ENCODE measurements around the gene SHANK2. TPM values are rescaled to one million over a fixed set of nuclear protein-coding genes. Genes with fewer than 3 reads are reported as not detected.
A peak's percentile ranks its signal among the peaks of the same experiment; 100 is the strongest.

Gene SHANK2
- total and polyA plus RNA-seq, 2 of the 4 experiments (the other 2 are of a cell fraction): 1.6 to 2.2 TPM

- ChIA-PET CTCF (interaction anchor here (0.7 to 1.3 kb wide), 3 partner anchors 91 to 165 kb away, joined by 3 to 6 read pairs (median 3); no protein-coding TSS in a partner anchor), POLR2A (ENCODE audit: unreplicated experiment) (no interaction called here)
- in situ Hi-C loops (cut with MboI; ENCODE audit: low sequenced_read_pairs): no loop called here
- DNase-seq: no peak
- H3K4me3 ChIP-seq (ENCODE audit: insufficient read depth, low read depth, low read length): peak overlapping the region; percentile 62
- H3K14ac ChIP-seq (replicated peaks; ENCODE audit: low read depth, low read length): no peak overlapping the region
- no peak overlapping the region for H2BK15ac ChIP-seq (ENCODE audit: low read depth, low read length)
- no TSS peak for BruUV-seq (replicated peaks)
- no peak overlapping the region for H2AK9ac ChIP-seq (replicated peaks; ENCODE audit: low read depth, low read length, poor library complexity)
- peak; percentile 20; the same call in 1 of the 2 replicates for TF ChIP-seq SMC3 (IDR thresholded peaks at IDR 0.05; ENCODE audit: low read depth, low read length)
- TF ChIP-seq MAFK (IDR thresholded peaks at IDR 0.05; ENCODE audit: low read depth, low read length): no peak
- no peak for TF ChIP-seq RFX5 (IDR thresholded peaks at IDR 0.05; ENCODE audit: low read depth, low read length)
- TF ChIP-seq CTCF (conservative IDR thresholded peaks at IDR 0.05; ENCODE audit: low read depth, low read length): peak; percentile 40
- TF ChIP-seq POLR2A (IDR thresholded peaks at IDR 0.05; ENCODE audit: low read depth, low read length): no peak
- TF ChIP-seq CEBPB (IDR thresholded peaks at IDR 0.05; ENCODE audit: low read depth, low read length): no peak
- 0 out of 2 replicates have a peak, but pooled peaks have one; percentile 72 for TF ChIP-seq CHD1 (IDR thresholded peaks at IDR 0.05; ENCODE audit: low read depth, low read length)
- TF ChIP-seq MXI1 (IDR thresholded peaks at IDR 0.05; ENCODE audit: borderline replicate concordance, low read depth, low read length): 0 out of 2 replicates have a peak, but pooled peaks have one; percentile 10
- TF ChIP-seq BHLHE40 (IDR thresholded peaks at IDR 0.05; ENCODE audit: low read depth, low read length): no peak
- H3K4ac ChIP-seq (ENCODE audit: low read depth, low read length): 0 out of 2 replicates have a peak overlapping the region, but pooled peaks have one; percentile 47
- H2BK120ac ChIP-seq (ENCODE audit: low read depth, low read length): peak overlapping the region; percentile 25
- no peaks in the 10 kb centered on the region for H3K9me3 ChIP-seq (ENCODE audit: control insufficient read depth, insufficient read depth, low read length)
- H4K91ac ChIP-seq (ENCODE audit: insufficient read depth, low read depth, low read length): peak overlapping the region; percentile 8
- peak overlapping the region; percentile 74 for H2AFZ ChIP-seq (replicated peaks; ENCODE audit: low read length, poor library complexity)
- peak; percentile 42 for ATAC-seq (ENCODE audit: low read depth)
- H3K23ac ChIP-seq (ENCODE audit: low read depth, low read length): 0 out of 2 replicates have a peak overlapping the region, but pooled peaks have one; percentile 59
- H3K27ac ChIP-seq (ENCODE audit: insufficient read depth, low read length): peak overlapping the region; percentile 72
- no peak overlapping the region for H2AK5ac ChIP-seq (ENCODE audit: low read depth, low read length)
- peak overlapping the region; percentile 72 for H3K4me2 ChIP-seq (ENCODE audit: low read depth, low read length)
- H3K18ac ChIP-seq (ENCODE audit: low read depth, low read length): peak overlapping the region; percentile 9; the same call in 1 of the 2 replicates
- dilution Hi-C loops (cut with HindIII; ENCODE audit: low sequenced_read_pairs, unreplicated experiment): no loop called here
- H3K27me3 ChIP-seq (ENCODE audit: control insufficient read depth, insufficient read depth, low read length): peaks cover 4% of the 10 kb centered on the region; the same call in 1 of the 2 replicates
- H3K79me1 ChIP-seq (ENCODE audit: low read depth in 1 of 2, low read length in 2 of 2): peaks cover 0 to 6% of the 10 kb centered on the region in 2 experiments; a peak in 2 of 4 replicates
- peak overlapping the region; percentile 27; the same call in 1 of the 2 replicates for H4K5ac ChIP-seq (ENCODE audit: low read depth, low read length)
- WGBS, 2 experiments (ENCODE audit: extremely low coverage in 2 of 2, insufficient read length in 1 of 2): 0% methylated on average over 9 of the region's 59 CpGs; no CpG with 5 or more reads in 1 of the 2 experiments
- peaks cover 7% of the 10 kb centered on the region for H3K4me1 ChIP-seq (ENCODE audit: control insufficient read depth, insufficient read depth, low read length)
- no peaks in the 10 kb centered on the region for H4K20me1 ChIP-seq (ENCODE audit: insufficient read depth, low read length)
- peak overlapping the region; percentile 80 for H3K9ac ChIP-seq (ENCODE audit: low read depth, low read length)
- no peak overlapping the region for H2BK20ac ChIP-seq (ENCODE audit: low read depth, low read length)
- no peaks in the 10 kb centered on the region for H3K9me1 ChIP-seq (ENCODE audit: insufficient read depth, low read length)
- peak overlapping the region in 1 of 2 experiments; percentile 78; a peak in 2 of 4 replicates for H4K8ac ChIP-seq (ENCODE audit: low read depth in 2 of 2, low read length in 2 of 2)
- H3K36me3 ChIP-seq (ENCODE audit: control insufficient read depth, insufficient read depth, low read length): no peaks in the 10 kb centered on the region
- intact Hi-C loops (cut with micrococcal nuclease): loop anchor here (2.0 to 10.0 kb wide), 3 partner anchors 85 to 137 kb away; no protein-coding TSS in a partner anchor
- H2BK5ac ChIP-seq (ENCODE audit: low read depth, low read length, poor library complexity, severe bottlenecking): peak overlapping the region; percentile 48
- peak overlapping the region; percentile 22; the same call in 1 of the 2 replicates for H3K56ac ChIP-seq (ENCODE audit: extremely low read depth, insufficient read depth, low read length)
These were observed 562 bp downstream of the SHANK2 start for GRCh38 chr11:71251761-71252268.
